ENCODE measurements around the gene SLC16A3.

The SLC16A3 gene

DNA sequence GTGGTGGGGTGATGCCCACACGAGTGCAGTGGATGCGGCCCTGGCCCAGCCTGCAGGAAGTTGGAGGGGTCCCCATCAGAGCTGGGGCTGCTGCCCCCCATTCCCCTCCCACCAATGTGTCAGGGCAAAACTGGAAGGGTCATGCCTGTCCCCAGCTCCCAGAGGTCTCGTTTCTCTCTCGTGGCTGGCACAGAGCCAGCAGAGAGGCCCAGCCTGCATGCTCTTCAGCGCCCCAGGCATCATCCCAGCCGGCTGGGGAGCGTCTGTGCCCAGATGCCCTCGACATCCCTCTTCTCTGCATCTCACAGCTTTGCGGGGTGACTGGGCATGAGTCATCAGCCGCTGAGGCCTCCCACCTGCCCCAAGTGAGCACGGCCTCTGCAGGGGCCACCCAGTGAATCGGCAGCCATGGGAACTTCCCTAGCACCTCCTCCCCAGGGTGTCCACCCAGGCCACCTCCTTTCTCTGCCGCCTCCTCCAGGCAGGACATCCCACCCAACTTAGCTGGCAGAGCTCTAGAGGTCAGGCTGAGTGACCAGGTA is 54.4 kb downstream of the SLC16A3 start (continued):
- no peak for TF ChIP-seq ZNF350 (tag by site-specific recombination; IDR thresholded peaks at IDR 0.05)
- no peak for TF ChIP-seq ZNF561 (tag by site-specific recombination; IDR thresholded peaks at IDR 0.05; ENCODE audit: borderline replicate concordance)
- TF ChIP-seq ZNF292 (tag by site-specific recombination; IDR thresholded peaks at IDR 0.05; ENCODE audit: borderline replicate concordance, low read depth), result no peak
- TF ChIP-seq SP2 (tag by site-specific recombination; IDR thresholded peaks at IDR 0.05), result 0 out of 2 replicates have a peak, but pooled peaks have one; percentile 16
- TF ChIP-seq, protein P1, sequence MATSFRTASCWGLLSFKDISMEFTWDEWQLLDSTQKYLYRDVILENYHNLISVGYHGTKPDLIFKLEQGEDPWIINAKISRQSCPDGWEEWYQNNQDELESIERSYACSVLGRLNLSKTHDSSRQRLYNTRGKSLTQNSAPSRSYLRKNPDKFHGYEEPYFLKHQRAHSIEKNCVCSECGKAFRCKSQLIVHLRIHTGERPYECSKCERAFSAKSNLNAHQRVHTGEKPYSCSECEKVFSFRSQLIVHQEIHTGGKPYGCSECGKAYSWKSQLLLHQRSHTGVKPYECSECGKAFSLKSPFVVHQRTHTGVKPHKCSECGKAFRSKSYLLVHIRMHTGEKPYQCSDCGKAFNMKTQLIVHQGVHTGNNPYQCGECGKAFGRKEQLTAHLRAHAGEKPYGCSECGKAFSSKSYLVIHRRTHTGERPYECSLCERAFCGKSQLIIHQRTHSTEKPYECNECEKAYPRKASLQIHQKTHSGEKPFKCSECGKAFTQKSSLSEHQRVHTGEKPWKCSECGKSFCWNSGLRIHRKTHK (tag by site-specific recombination; IDR thresholded peaks at IDR 0.05), result no peak
- no peak for TF ChIP-seq ZNF223 (tag by site-specific recombination; IDR thresholded peaks at IDR 0.05)
- no peak for TF ChIP-seq HOXD13 (CRISPR knock-in tag; IDR thresholded peaks at IDR 0.05; ENCODE audit: borderline replicate concordance)
- no peak for TF ChIP-seq ZNF747 (tag by site-specific recombination; IDR thresholded peaks at IDR 0.05)
- TF ChIP-seq ZBTB1 (tag by site-specific recombination; IDR thresholded peaks at IDR 0.05), result no peak
- TF ChIP-seq, protein P2, sequence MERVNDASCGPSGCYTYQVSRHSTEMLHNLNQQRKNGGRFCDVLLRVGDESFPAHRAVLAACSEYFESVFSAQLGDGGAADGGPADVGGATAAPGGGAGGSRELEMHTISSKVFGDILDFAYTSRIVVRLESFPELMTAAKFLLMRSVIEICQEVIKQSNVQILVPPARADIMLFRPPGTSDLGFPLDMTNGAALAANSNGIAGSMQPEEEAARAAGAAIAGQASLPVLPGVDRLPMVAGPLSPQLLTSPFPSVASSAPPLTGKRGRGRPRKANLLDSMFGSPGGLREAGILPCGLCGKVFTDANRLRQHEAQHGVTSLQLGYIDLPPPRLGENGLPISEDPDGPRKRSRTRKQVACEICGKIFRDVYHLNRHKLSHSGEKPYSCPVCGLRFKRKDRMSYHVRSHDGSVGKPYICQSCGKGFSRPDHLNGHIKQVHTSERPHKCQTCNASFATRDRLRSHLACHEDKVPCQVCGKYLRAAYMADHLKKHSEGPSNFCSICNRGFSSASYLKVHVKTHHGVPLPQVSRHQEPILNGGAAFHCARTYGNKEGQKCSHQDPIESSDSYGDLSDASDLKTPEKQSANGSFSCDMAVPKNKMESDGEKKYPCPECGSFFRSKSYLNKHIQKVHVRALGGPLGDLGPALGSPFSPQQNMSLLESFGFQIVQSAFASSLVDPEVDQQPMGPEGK (tag by site-specific recombination; IDR thresholded peaks at IDR 0.05), result peak; percentile 61
- no peak; the same call in 1 of the 2 replicates for TF ChIP-seq ZNF324 (tag by site-specific recombination; IDR thresholded peaks at IDR 0.05)
- TF ChIP-seq ZNF624 (tag by site-specific recombination; IDR thresholded peaks at IDR 0.05), result no peak
- TF ChIP-seq ZNF768 (tag by site-specific recombination; IDR thresholded peaks at IDR 0.05), result no peak
- no peak for TF ChIP-seq KLF8 (tag by site-specific recombination; IDR thresholded peaks at IDR 0.05)
- TF ChIP-seq, protein P3, sequence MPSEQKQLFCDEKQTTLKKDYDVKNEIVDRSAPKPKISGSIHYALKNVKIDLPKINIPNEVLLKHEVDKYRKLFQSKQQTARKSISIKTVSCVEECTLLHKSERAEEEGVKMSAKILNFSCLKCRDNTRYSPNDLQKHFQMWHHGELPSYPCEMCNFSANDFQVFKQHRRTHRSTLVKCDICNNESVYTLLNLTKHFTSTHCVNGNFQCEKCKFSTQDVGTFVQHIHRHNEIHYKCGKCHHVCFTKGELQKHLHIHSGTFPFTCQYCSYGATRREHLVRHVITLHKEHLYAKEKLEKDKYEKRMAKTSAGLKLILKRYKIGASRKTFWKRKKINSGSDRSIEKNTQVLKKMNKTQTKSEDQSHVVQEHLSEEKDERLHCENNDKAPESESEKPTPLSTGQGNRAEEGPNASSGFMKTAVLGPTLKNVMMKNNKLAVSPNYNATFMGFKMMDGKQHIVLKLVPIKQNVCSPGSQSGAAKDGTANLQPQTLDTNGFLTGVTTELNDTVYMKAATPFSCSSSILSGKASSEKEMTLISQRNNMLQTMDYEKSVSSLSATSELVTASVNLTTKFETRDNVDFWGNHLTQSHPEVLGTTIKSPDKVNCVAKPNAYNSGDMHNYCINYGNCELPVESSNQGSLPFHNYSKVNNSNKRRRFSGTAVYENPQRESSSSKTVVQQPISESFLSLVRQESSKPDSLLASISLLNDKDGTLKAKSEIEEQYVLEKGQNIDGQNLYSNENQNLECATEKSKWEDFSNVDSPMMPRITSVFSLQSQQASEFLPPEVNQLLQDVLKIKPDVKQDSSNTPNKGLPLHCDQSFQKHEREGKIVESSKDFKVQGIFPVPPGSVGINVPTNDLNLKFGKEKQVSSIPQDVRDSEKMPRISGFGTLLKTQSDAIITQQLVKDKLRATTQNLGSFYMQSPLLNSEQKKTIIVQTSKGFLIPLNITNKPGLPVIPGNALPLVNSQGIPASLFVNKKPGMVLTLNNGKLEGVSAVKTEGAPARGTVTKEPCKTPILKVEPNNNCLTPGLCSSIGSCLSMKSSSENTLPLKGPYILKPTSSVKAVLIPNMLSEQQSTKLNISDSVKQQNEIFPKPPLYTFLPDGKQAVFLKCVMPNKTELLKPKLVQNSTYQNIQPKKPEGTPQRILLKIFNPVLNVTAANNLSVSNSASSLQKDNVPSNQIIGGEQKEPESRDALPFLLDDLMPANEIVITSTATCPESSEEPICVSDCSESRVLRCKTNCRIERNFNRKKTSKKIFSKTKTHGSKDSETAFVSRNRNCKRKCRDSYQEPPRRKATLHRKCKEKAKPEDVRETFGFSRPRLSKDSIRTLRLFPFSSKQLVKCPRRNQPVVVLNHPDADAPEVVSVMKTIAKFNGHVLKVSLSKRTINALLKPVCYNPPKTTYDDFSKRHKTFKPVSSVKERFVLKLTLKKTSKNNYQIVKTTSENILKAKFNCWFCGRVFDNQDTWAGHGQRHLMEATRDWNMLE (tag by site-specific recombination; conservative IDR thresholded peaks at IDR 0.05; ENCODE audit: low read depth), result no peak
- TF ChIP-seq, protein P4, sequence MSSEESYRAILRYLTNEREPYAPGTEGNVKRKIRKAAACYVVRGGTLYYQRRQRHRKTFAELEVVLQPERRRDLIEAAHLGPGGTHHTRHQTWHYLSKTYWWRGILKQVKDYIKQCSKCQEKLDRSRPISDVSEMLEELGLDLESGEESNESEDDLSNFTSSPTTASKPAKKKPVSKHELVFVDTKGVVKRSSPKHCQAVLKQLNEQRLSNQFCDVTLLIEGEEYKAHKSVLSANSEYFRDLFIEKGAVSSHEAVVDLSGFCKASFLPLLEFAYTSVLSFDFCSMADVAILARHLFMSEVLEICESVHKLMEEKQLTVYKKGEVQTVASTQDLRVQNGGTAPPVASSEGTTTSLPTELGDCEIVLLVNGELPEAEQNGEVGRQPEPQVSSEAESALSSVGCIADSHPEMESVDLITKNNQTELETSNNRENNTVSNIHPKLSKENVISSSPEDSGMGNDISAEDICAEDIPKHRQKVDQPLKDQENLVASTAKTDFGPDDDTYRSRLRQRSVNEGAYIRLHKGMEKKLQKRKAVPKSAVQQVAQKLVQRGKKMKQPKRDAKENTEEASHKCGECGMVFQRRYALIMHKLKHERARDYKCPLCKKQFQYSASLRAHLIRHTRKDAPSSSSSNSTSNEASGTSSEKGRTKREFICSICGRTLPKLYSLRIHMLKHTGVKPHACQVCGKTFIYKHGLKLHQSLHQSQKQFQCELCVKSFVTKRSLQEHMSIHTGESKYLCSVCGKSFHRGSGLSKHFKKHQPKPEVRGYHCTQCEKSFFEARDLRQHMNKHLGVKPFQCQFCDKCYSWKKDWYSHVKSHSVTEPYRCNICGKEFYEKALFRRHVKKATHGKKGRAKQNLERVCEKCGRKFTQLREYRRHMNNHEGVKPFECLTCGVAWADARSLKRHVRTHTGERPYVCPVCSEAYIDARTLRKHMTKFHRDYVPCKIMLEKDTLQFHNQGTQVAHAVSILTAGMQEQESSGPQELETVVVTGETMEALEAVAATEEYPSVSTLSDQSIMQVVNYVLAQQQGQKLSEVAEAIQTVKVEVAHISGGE (tag by site-specific recombination; conservative IDR thresholded peaks at IDR 0.05; ENCODE audit: low read depth), result no peak
- no peak for TF ChIP-seq ZNF37A (tag by site-specific recombination; IDR thresholded peaks at IDR 0.05)
- no peak for TF ChIP-seq ZNF221 (tag by site-specific recombination; IDR thresholded peaks at IDR 0.05; ENCODE audit: borderline replicate concordance)
- TF ChIP-seq ZNF10 (tag by site-specific recombination; IDR thresholded peaks at IDR 0.05), result no peak
- TF ChIP-seq ZNF549 (tag by site-specific recombination; IDR thresholded peaks at IDR 0.05), result no peak
- no peak for TF ChIP-seq ZNF366 (tag by site-specific recombination; conservative IDR thresholded peaks at IDR 0.05)
- no peak for TF ChIP-seq ZNF473 (tag by site-specific recombination; IDR thresholded peaks at IDR 0.05)
- TF ChIP-seq OSR2 (tag by site-specific recombination; IDR thresholded peaks at IDR 0.05), result no peak
- no peak for TF ChIP-seq RBAK (tag by site-specific recombination; IDR thresholded peaks at IDR 0.05)
- no peak for TF ChIP-seq ZBTB20 (tag by site-specific recombination; IDR thresholded peaks at IDR 0.05)
- TF ChIP-seq ZNF843 (tag by site-specific recombination; IDR thresholded peaks at IDR 0.05), result no peak
- no peak for TF ChIP-seq ZNF175 (tag by site-specific recombination; IDR thresholded peaks at IDR 0.05)
- no peak for TF ChIP-seq ZNF837 (tag by site-specific recombination; IDR thresholded peaks at IDR 0.05)
- TF ChIP-seq ZFP37 (tag by site-specific recombination; IDR thresholded peaks at IDR 0.05), result no peak
- no peak for TF ChIP-seq MZF1 (tag by site-specific recombination; IDR thresholded peaks at IDR 0.05; ENCODE audit: borderline replicate concordance)

Measured in HEK293 (cell line).